ENCODE results near the gene CPT1C.

Gene CPT1C

GRCh38 chr19:49690656-49691242, at the start of gene CPT1C:
CPT1C (plus strand) TSS chr19:49691116; CDS start chr19:49692253, 1,137 bp downstream.
- DNase-seq, result peak; percentile 80

- peak; percentile 99 for DNase-seq
Observed at GRCh38 chr19:49641688-49642491, 49.0 kb upstream of the CPT1C start, which contains the start of gene SCAF1. SCAF1 (plus strand) TSS chr19:49642209; CDS start chr19:49645027, 2,818 bp downstream.

GRCh38 chr19:49642492-49643035, 48.4 kb upstream of the CPT1C start:
- DNase-seq, result no peak

GRCh38 chr19:49643466-49643865, 47.5 kb upstream of the CPT1C start:
- DNase-seq, result no peak

- no peak for DNase-seq
Observed at GRCh38 chr19:49645592-49645991, 45.3 kb upstream of the CPT1C start.

GRCh38 chr19:49645995-49646394, 44.9 kb upstream of the CPT1C start:
- no peak for DNase-seq

- no peak for DNase-seq
Observed at GRCh38 chr19:49646586-49646985, 44.3 kb upstream of the CPT1C start.

- DNase-seq, result no peak
Observed at GRCh38 chr19:49651029-49651819, 39.7 kb upstream of the CPT1C start.

- no peak for DNase-seq
Observed at GRCh38 chr19:49651820-49652550, 38.9 kb upstream of the CPT1C start.

GRCh38 chr19:49652551-49653465, 38.1 kb upstream of the CPT1C start:
- no peak for DNase-seq

GRCh38 chr19:49653466-49653806, 37.5 kb upstream of the CPT1C start:
- DNase-seq, result no peak

GRCh38 chr19:49654581-49654980, 36.3 kb upstream of the CPT1C start:
- no peak for DNase-seq

- no peak for DNase-seq
Observed at GRCh38 chr19:49655570-49656455, 35.1 kb upstream of the CPT1C start.

- DNase-seq, result no peak
Observed at GRCh38 chr19:49656456-49657109, 34.3 kb upstream of the CPT1C start.

GRCh38 chr19:49657493-49658138, 33.3 kb upstream of the CPT1C start:
- no peak for DNase-seq

- DNase-seq, result no peak
Observed at GRCh38 chr19:49658139-49658517, 32.8 kb upstream of the CPT1C start.

GRCh38 chr19:49658566-49659442, 32.1 kb upstream of the CPT1C start:
- DNase-seq, result no peak

GRCh38 chr19:49660338-49660961, 30.5 kb upstream of the CPT1C start:
- DNase-seq, result no peak
